ENCODE data around the gene CFAP99. TPM values are rescaled to one million over a fixed set of nuclear protein-coding genes. Genes with fewer than 3 reads are reported as not detected.
A peak's percentile ranks its signal among the peaks of the same experiment; 100 is the strongest.

Gene CFAP99
- total and polyA plus RNA-seq, 2 donors from 2014 or later: 1.5 to 1.7 TPM

GRCh38 chr4:2448589-2448988 is 29.8 kb downstream of the CFAP99 start:
- Histone ChIP-seq H3K9me3 (ENCODE audit: control insufficient read depth in 2 of 3, insufficient read depth in 1 of 3, low read length in 3 of 3) (no peaks in the 10 kb centered on the region), H3K36me3 (ENCODE audit: control insufficient read depth in 2 of 3, insufficient read depth in 3 of 3, low read length in 3 of 3) (no peaks in the 10 kb centered on the region), H3K27me3 (ENCODE audit: control insufficient read depth, insufficient read depth, low read length) (no peaks in the 10 kb centered on the region), H3K27ac (ENCODE audit: low read depth in 2 of 2, low read length in 2 of 2) (no peak overlapping the region), H3K9ac (ENCODE audit: low read length in 3 of 3) (no peak overlapping the region), H3K4me1 (ENCODE audit: control insufficient read depth in 2 of 3, insufficient read depth in 2 of 3, low read depth in 1 of 3, low read length in 3 of 3) (no peaks in the 10 kb centered on the region), H3K4me3 (ENCODE audit: low read length in 3 of 3) (no peak overlapping the region)
- peak in 1 of 5 donors; percentile 58 for DNase-seq
- intact Hi-C loops (cut with DNase I): no loop called here
- TF ChIP-seq, protein P1, sequence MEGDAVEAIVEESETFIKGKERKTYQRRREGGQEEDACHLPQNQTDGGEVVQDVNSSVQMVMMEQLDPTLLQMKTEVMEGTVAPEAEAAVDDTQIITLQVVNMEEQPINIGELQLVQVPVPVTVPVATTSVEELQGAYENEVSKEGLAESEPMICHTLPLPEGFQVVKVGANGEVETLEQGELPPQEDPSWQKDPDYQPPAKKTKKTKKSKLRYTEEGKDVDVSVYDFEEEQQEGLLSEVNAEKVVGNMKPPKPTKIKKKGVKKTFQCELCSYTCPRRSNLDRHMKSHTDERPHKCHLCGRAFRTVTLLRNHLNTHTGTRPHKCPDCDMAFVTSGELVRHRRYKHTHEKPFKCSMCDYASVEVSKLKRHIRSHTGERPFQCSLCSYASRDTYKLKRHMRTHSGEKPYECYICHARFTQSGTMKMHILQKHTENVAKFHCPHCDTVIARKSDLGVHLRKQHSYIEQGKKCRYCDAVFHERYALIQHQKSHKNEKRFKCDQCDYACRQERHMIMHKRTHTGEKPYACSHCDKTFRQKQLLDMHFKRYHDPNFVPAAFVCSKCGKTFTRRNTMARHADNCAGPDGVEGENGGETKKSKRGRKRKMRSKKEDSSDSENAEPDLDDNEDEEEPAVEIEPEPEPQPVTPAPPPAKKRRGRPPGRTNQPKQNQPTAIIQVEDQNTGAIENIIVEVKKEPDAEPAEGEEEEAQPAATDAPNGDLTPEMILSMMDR (IDR thresholded peaks at IDR 0.05; ENCODE audit: borderline replicate concordance, extremely low read depth, insufficient read depth): no peak
- no peak for FAIRE-seq

DNA sequence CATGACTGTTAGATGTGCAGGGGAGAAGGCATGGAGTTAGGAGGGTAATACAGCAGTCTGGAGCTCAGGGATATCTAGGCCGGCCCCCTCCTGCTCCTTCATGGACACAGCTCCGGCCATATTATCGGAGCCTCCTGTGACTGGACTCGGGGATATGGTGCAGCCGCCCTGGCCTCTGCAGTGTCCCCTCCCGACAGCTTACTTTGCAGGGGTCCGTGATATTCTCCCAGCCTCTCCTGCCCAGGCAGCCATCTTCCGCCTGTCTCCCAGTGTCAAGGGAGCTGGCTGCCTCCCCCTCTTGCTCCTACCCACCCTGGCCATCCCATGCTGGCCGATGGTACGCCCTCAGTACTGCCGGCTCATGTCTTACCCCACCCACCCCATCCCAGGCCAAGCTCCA is 30.3 kb downstream of the CFAP99 start:
- H3K9me3 ChIP-seq (ENCODE audit: control insufficient read depth in 2 of 3, insufficient read depth in 1 of 3, low read length in 3 of 3): no peaks in the 10 kb centered on the region
- no peak overlapping the region for H3K9ac ChIP-seq (ENCODE audit: low read length in 3 of 3)
- H3K4me3 ChIP-seq (ENCODE audit: low read length in 3 of 3): no peak overlapping the region
- H3K27me3 ChIP-seq (ENCODE audit: control insufficient read depth, insufficient read depth, low read length): no peaks in the 10 kb centered on the region
- no peaks in the 10 kb centered on the region for H3K4me1 ChIP-seq (ENCODE audit: control insufficient read depth in 2 of 3, insufficient read depth in 2 of 3, low read depth in 1 of 3, low read length in 3 of 3)
- intact Hi-C loops (cut with DNase I): no loop called here
- no peaks in the 10 kb centered on the region for H3K36me3 ChIP-seq (ENCODE audit: control insufficient read depth in 2 of 3, insufficient read depth in 3 of 3, low read length in 3 of 3)
- FAIRE-seq: no peak
- TF ChIP-seq, protein P1 (IDR thresholded peaks at IDR 0.05; ENCODE audit: borderline replicate concordance, extremely low read depth, insufficient read depth): no peak
- H3K27ac ChIP-seq (ENCODE audit: low read depth in 2 of 2, low read length in 2 of 2): no peak overlapping the region
- DNase-seq: peak in 1 of 5 donors; percentile 41

- H3K27ac ChIP-seq (ENCODE audit: low read depth in 2 of 2, low read length in 2 of 2): no peak overlapping the region
- H3K27me3 ChIP-seq (ENCODE audit: control insufficient read depth, insufficient read depth, low read length): no peaks in the 10 kb centered on the region
- DNase-seq: peak in 1 of 5 donors; percentile 61
- H3K9me3 ChIP-seq (ENCODE audit: control insufficient read depth in 2 of 3, insufficient read depth in 1 of 3, low read length in 3 of 3): no peaks in the 10 kb centered on the region
- no peaks in the 10 kb centered on the region for H3K4me1 ChIP-seq (ENCODE audit: control insufficient read depth in 2 of 3, insufficient read depth in 2 of 3, low read depth in 1 of 3, low read length in 3 of 3)
- no peaks in the 10 kb centered on the region for H3K36me3 ChIP-seq (ENCODE audit: control insufficient read depth in 2 of 3, insufficient read depth in 3 of 3, low read length in 3 of 3)
- no peak overlapping the region for H3K4me3 ChIP-seq (ENCODE audit: low read length in 3 of 3)
- FAIRE-seq: no peak
- no peak overlapping the region for H3K9ac ChIP-seq (ENCODE audit: low read length in 3 of 3)
- intact Hi-C loops (cut with DNase I): no loop called here
- TF ChIP-seq, protein P1 (IDR thresholded peaks at IDR 0.05; ENCODE audit: borderline replicate concordance, extremely low read depth, insufficient read depth): no peak
Measured at GRCh38 chr4:2449511-2450392, 31.0 kb downstream of the CFAP99 start.
